ENCODE results near the gene SEC31A. TPM values are rescaled to one million over a fixed set of nuclear protein-coding genes. Genes with fewer than 3 reads are reported as not detected.
A peak's percentile ranks its signal among the peaks of the same experiment; 100 is the strongest.
"Not testable (repeated sequence)": the region's sequence is repeated elsewhere in the genome, so short reads cannot be mapped to it uniquely, and the experiment has no call there.

SEC31A gene
- total and polyA plus RNA-seq, 2 of the 4 experiments (the other 2 are of a cell fraction), result 278 to 366 TPM

DNA sequence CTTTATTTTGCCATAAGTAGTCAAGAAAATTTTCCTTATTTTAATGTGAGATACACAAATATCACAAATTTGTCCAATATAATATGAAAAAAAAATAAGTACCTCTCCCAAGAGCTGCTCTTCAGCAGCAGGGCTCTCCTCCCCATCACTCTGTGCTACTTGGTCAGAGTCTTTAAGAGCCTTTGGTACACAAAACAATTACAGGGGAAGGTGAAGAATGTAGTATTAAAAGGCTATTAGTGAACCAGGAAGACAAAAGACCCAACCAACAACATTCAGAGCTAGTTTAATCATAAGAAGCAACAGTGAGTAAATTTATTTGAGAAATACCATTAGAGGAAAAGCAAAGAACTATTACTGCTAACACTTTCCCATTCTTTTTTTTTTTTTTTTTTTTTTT is 29.4 kb downstream of the SEC31A start:
- H2AFZ ChIP-seq (replicated peaks; ENCODE audit: low read length, poor library complexity), result no peak overlapping the region
- H2BK15ac ChIP-seq (ENCODE audit: low read depth, low read length), result no peak overlapping the region
- H3K4me1 ChIP-seq (ENCODE audit: control insufficient read depth, insufficient read depth, low read length), result no peaks in the 10 kb centered on the region; the same call in 1 of the 2 replicates
- no peak overlapping the region for H3K23ac ChIP-seq (ENCODE audit: low read depth, low read length)
- no peak overlapping the region for H3K4me2 ChIP-seq (ENCODE audit: low read depth, low read length)
- no peak overlapping the region for H2BK20ac ChIP-seq (ENCODE audit: low read depth, low read length)
- H2BK5ac ChIP-seq (ENCODE audit: low read depth, low read length, poor library complexity, severe bottlenecking), result peak overlapping the region; percentile 5
- ATAC-seq (ENCODE audit: low read depth) (no peak), DNase-seq (no peak)
- no peaks in the 10 kb centered on the region for H3K9me3 ChIP-seq (ENCODE audit: control insufficient read depth, insufficient read depth, low read length)
- no peak overlapping the region for H3K18ac ChIP-seq (ENCODE audit: low read depth, low read length)
- H4K20me1 ChIP-seq (ENCODE audit: insufficient read depth, low read length), result peaks cover 20% of the 10 kb centered on the region; the same call in 1 of the 2 replicates
- H3K27me3 ChIP-seq (ENCODE audit: control insufficient read depth, insufficient read depth, low read length), result no peaks in the 10 kb centered on the region
- no peak overlapping the region for H3K4ac ChIP-seq (ENCODE audit: low read depth, low read length)
- H2AK9ac ChIP-seq (replicated peaks; ENCODE audit: low read depth, low read length, poor library complexity), result no peak overlapping the region
- no TSS peak for BruUV-seq (replicated peaks)
- intact Hi-C loops (cut with micrococcal nuclease), result no loop called here
- ChIA-PET CTCF (no interaction called here), POLR2A (ENCODE audit: unreplicated experiment) (no interaction called here)
- H3K14ac ChIP-seq (replicated peaks; ENCODE audit: low read depth, low read length), result no peak overlapping the region
- no peak overlapping the region for H3K56ac ChIP-seq (ENCODE audit: extremely low read depth, insufficient read depth, low read length)
- in situ Hi-C loops (cut with MboI; ENCODE audit: low sequenced_read_pairs), result no loop called here
- no peak overlapping the region for H4K91ac ChIP-seq (ENCODE audit: insufficient read depth, low read depth, low read length)
- peaks cover 21 to 40% of the 10 kb centered on the region in 2 experiments for H3K79me1 ChIP-seq (ENCODE audit: low read depth in 1 of 2, low read length in 2 of 2)
- dilution Hi-C loops (cut with HindIII; ENCODE audit: low sequenced_read_pairs, unreplicated experiment), result no loop called here
- H3K36me3 ChIP-seq (ENCODE audit: control insufficient read depth, insufficient read depth, low read length), result peaks cover 46% of the 10 kb centered on the region
- H4K5ac ChIP-seq (ENCODE audit: low read depth, low read length), result no peak overlapping the region
- H3K27ac ChIP-seq (ENCODE audit: insufficient read depth, low read length), result no peak overlapping the region
- no peak overlapping the region for H3K4me3 ChIP-seq (ENCODE audit: insufficient read depth, low read depth, low read length)
- H2BK120ac ChIP-seq (ENCODE audit: low read depth, low read length), result no peak overlapping the region
- no peak overlapping the region for H3K9ac ChIP-seq (ENCODE audit: low read depth, low read length)
- TF ChIP-seq MAZ (IDR thresholded peaks at IDR 0.05; ENCODE audit: borderline replicate concordance, low read depth, low read length) (no peak), RCOR1 (IDR thresholded peaks at IDR 0.05; ENCODE audit: insufficient replicate concordance, low read length) (no peak)
- H3K9me1 ChIP-seq (ENCODE audit: insufficient read depth, low read length), result no peaks in the 10 kb centered on the region
- H2AK5ac ChIP-seq (ENCODE audit: low read depth, low read length), result no peak overlapping the region
- no peak overlapping the region for H4K8ac ChIP-seq (ENCODE audit: low read depth in 2 of 2, low read length in 2 of 2)

GRCh38 chr4:82860487-82860886 is 30.5 kb downstream of the SEC31A start:
- DNase-seq; H3K4ac ChIP-seq (ENCODE audit: low read depth, low read length); H3K4me2 ChIP-seq (ENCODE audit: low read depth, low read length); H2BK5ac ChIP-seq (ENCODE audit: low read depth, low read length, poor library complexity, severe bottlenecking); ATAC-seq (ENCODE audit: low read depth); H2AK9ac ChIP-seq (replicated peaks; ENCODE audit: low read depth, low read length, poor library complexity); H3K27ac ChIP-seq (ENCODE audit: insufficient read depth, low read length); H4K5ac ChIP-seq (ENCODE audit: low read depth, low read length); H3K4me1 ChIP-seq (ENCODE audit: control insufficient read depth, insufficient read depth, low read length); H3K9me1 ChIP-seq (ENCODE audit: insufficient read depth, low read length); H3K9me3 ChIP-seq (ENCODE audit: control insufficient read depth, insufficient read depth, low read length); H2BK120ac ChIP-seq (ENCODE audit: low read depth, low read length); H4K8ac ChIP-seq (ENCODE audit: low read depth in 2 of 2, low read length in 2 of 2); H2AFZ ChIP-seq (replicated peaks; ENCODE audit: low read length, poor library complexity); H2BK20ac ChIP-seq (ENCODE audit: low read depth, low read length); H3K14ac ChIP-seq (replicated peaks; ENCODE audit: low read depth, low read length); H2AK5ac ChIP-seq (ENCODE audit: low read depth, low read length); H4K91ac ChIP-seq (ENCODE audit: insufficient read depth, low read depth, low read length); H3K4me3 ChIP-seq (ENCODE audit: insufficient read depth, low read depth, low read length); POLR2A ChIA-PET (ENCODE audit: unreplicated experiment); intact Hi-C loops (cut with micrococcal nuclease); H3K56ac ChIP-seq (ENCODE audit: extremely low read depth, insufficient read depth, low read length); H3K23ac ChIP-seq (ENCODE audit: low read depth, low read length); BruUV-seq (replicated peaks); H3K18ac ChIP-seq (ENCODE audit: low read depth, low read length); H3K27me3 ChIP-seq (ENCODE audit: control insufficient read depth, insufficient read depth, low read length); H2BK15ac ChIP-seq (ENCODE audit: low read depth, low read length); dilution Hi-C loops (cut with HindIII; ENCODE audit: low sequenced_read_pairs, unreplicated experiment); in situ Hi-C loops (cut with MboI; ENCODE audit: low sequenced_read_pairs); H3K9ac ChIP-seq (ENCODE audit: low read depth, low read length): not testable (repeated sequence)
- CTCF ChIA-PET, result interaction anchor here (0.7 kb wide), 1 partner anchor 37 kb away, joined by 3 read pairs; no protein-coding TSS in a partner anchor
- peaks cover 18% of the 10 kb centered on the region; the same call in 1 of the 2 replicates for H4K20me1 ChIP-seq (ENCODE audit: insufficient read depth, low read length)
- WGBS, 2 experiments (ENCODE audit: extremely low coverage in 2 of 2, insufficient read length in 1 of 2), result no CpG with 5 or more reads among the region's 2 CpGs
- peaks cover 50% of the 10 kb centered on the region for H3K36me3 ChIP-seq (ENCODE audit: control insufficient read depth, insufficient read depth, low read length)
- peaks cover 22 to 40% of the 10 kb centered on the region in 2 experiments for H3K79me1 ChIP-seq (ENCODE audit: low read depth in 1 of 2, low read length in 2 of 2)

Data from IMR-90 (cell line).